CMK (cell line): ENCODE measurements around the gene FRAS1.

ENCODE experiments used
- DNase-seq: peaks from one replicate; pipeline ENCODE4 v3.0.0-alpha.2; 2010; ENCODE audit warnings: low read depth

The FRAS1 gene

GRCh38 chr4:78585633-78586032 lies 528.5 kb downstream of the FRAS1 start:
- DNase-seq: no peak

DNA sequence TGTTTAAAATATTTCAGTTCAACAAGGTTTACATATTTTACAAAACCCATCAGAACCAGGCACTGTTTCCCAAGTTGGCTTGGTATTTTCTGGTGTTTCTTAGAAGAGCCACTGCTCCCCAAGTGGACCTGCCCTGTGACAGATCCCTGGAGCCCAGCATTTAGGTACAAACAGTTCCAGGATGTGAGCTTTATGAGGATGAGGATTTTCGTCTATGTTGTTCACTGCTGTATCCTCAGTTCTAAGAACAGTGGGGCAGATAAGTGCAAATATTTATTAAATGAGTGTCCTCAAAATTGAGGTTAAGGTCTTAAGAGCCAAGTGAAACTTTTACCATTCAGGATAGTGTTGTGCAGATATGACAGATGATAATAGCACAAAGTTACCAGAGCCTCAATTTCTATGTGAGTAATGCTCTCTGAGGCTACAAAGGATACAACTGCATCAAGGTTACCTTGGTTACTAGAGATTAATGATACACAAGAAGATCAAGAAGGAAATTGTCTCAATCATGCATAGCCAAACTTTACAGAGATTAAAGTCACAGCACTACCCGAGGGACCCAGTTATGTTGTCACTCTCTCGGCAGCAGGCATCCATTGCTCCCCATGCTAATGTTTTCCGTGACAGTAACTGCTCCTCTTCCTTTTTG lies 531.9 kb downstream of the FRAS1 start:
- no peak for DNase-seq

GRCh38 chr4:78591404-78591803 lies 534.3 kb downstream of the FRAS1 start:
- DNase-seq: no peak

GRCh38 chr4:78592088-78592783 lies 535.1 kb downstream of the FRAS1 start:
- peak; percentile 49 for DNase-seq
